NCI-H1930 (cell line): ENCODE results near the gene GRAMD1B.

Experiments used
- DNase-seq, 2 experiments: peaks; one replicate each; lab custom pipeline; 2025; lab: John Stamatoyannopoulos, UW

GRAMD1B gene

GRCh38 chr11:123409456-123410217 is 20.4 kb upstream of the GRAMD1B start:
- no peak for DNase-seq

GRCh38 chr11:123410218-123410549 is 19.9 kb upstream of the GRAMD1B start:
- no peak for DNase-seq

- DNase-seq = no peak
Measured at GRCh38 chr11:123413636-123414035, 16.4 kb upstream of the GRAMD1B start.

GRCh38 chr11:123416566-123416965 is 13.5 kb upstream of the GRAMD1B start:
- no peak for DNase-seq

GRCh38 chr11:123418351-123419114 is 11.5 kb upstream of the GRAMD1B start:
- DNase-seq = no peak

GRCh38 chr11:123419731-123420452 is 10.2 kb upstream of the GRAMD1B start:
- DNase-seq = no peak

- no peak for DNase-seq
Measured at GRCh38 chr11:123421589-123421988, 8.5 kb upstream of the GRAMD1B start.

- DNase-seq = no peak
Measured at GRCh38 chr11:123425367-123425766, 4.7 kb upstream of the GRAMD1B start.

GRCh38 chr11:123426789-123427188 is 3.3 kb upstream of the GRAMD1B start:
- no peak for DNase-seq

- no peak for DNase-seq
Measured at GRCh38 chr11:123427405-123427804, 2.7 kb upstream of the GRAMD1B start.

GRCh38 chr11:123428116-123428715 is 1.9 kb upstream of the GRAMD1B start:
- DNase-seq = no peak

- no peak for DNase-seq
Measured at GRCh38 chr11:123429336-123429735, 733 bp upstream of the GRAMD1B start.

- DNase-seq = no peak
Measured at GRCh38 chr11:123430721-123431497, 840 bp downstream of the GRAMD1B start.

GRCh38 chr11:123431619-123432018 is 1.6 kb downstream of the GRAMD1B start:
- DNase-seq = no peak

- no peak for DNase-seq
Measured at GRCh38 chr11:123434262-123434661, 4.2 kb downstream of the GRAMD1B start.

- DNase-seq = no peak
Measured at GRCh38 chr11:123434911-123435310, 4.8 kb downstream of the GRAMD1B start.

GRCh38 chr11:123437236-123437979 is 7.3 kb downstream of the GRAMD1B start:
- DNase-seq = no peak

GRCh38 chr11:123438131-123438627 is 8.1 kb downstream of the GRAMD1B start:
- no peak for DNase-seq

- DNase-seq = no peak
Measured at GRCh38 chr11:123439616-123440015, 9.5 kb downstream of the GRAMD1B start.

GRCh38 chr11:123441161-123441560 is 11.1 kb downstream of the GRAMD1B start:
- DNase-seq = no peak
